Astrocyte (in vitro differentiated cells and primary cell): ENCODE results near the gene MAN1B1. TPM values are rescaled to one million over a fixed set of nuclear protein-coding genes. Genes with fewer than 3 reads are reported as not detected.

ENCODE experiments used
- DNase-seq: peaks from one replicate; pipeline ENCODE4 v3.0.0-alpha.2; 2010; ENCODE audit warnings: low read depth
- FAIRE-seq: peaks from 2 replicates; lab custom pipeline; 2011; peaks lifted over from hg19 to GRCh38; lab: Jason Lieb, UNC
- H2AFZ ChIP-seq: 2 replicates; pipeline ENCODE4 v1.6.0; 2012; ENCODE audit warnings: low read depth, low read length, inconsistent platforms
- H3K27ac ChIP-seq: 2 replicates; pipeline ENCODE4 v1.5.1; 2011; ENCODE audit warnings: low read depth, low read length, inconsistent platforms
- H3K27me3 ChIP-seq: 2 replicates; pipeline ENCODE4 v1.6.0; 2011; ENCODE audit warnings: low read length, inconsistent platforms; ENCODE audit not compliant: insufficient read depth
- H3K36me3 ChIP-seq: 2 replicates; pipeline ENCODE4 v1.5.1; 2011; ENCODE audit warnings: low read length, inconsistent platforms; ENCODE audit not compliant: insufficient read depth
- H3K4me1 ChIP-seq: 2 replicates; pipeline ENCODE4 v1.5.1; 2011; ENCODE audit warnings: low read length, inconsistent platforms; ENCODE audit not compliant: insufficient read depth
- H3K4me2 ChIP-seq: 2 replicates; pipeline ENCODE4 v1.6.0; 2012; ENCODE audit warnings: low read length, inconsistent platforms
- H3K4me3 ChIP-seq: 2 replicates; pipeline ENCODE4 v1.5.1; 2011; ENCODE audit warnings: low read depth, mild to moderate bottlenecking, low read length, inconsistent platforms; ENCODE audit not compliant: insufficient read depth
- H3K79me2 ChIP-seq: 2 replicates; pipeline ENCODE4 v1.6.0; 2012; ENCODE audit warnings: mild to moderate bottlenecking, low read length, inconsistent platforms; ENCODE audit not compliant: insufficient read depth
- H3K9ac ChIP-seq: 2 replicates; pipeline ENCODE4 v1.6.0; 2012; ENCODE audit warnings: mild to moderate bottlenecking, low read length, inconsistent platforms
- H3K9me3 ChIP-seq: 2 replicates; pipeline ENCODE4 v1.5.1; 2012; ENCODE audit warnings: low read depth, mild to moderate bottlenecking, low read length, inconsistent platforms; ENCODE audit not compliant: insufficient read depth
- H4K20me1 ChIP-seq: 2 replicates; pipeline ENCODE4 v1.6.0; 2012; ENCODE audit warnings: low read length, inconsistent platforms; ENCODE audit not compliant: insufficient read depth
- H3K27ac Mint-ChIP-seq: one replicate; pipeline ENCODE4 v1.8.0; 2021; ENCODE audit warnings: mild to moderate bottlenecking, mixed read lengths; ENCODE audit not compliant: unreplicated experiment
- H3K27me3 Mint-ChIP-seq: one replicate; pipeline ENCODE4 v1.8.0; 2021; ENCODE audit warnings: low read depth, mixed read lengths; ENCODE audit not compliant: unreplicated experiment
- H3K36me3 Mint-ChIP-seq: one replicate; pipeline ENCODE4 v1.8.0; 2021; ENCODE audit warnings: low read depth, mixed read lengths; ENCODE audit not compliant: unreplicated experiment
- H3K4me1 Mint-ChIP-seq: one replicate; pipeline ENCODE4 v1.8.0; 2021; ENCODE audit warnings: low read depth, mixed read lengths; ENCODE audit not compliant: unreplicated experiment
- H3K4me3 Mint-ChIP-seq: one replicate; pipeline ENCODE4 v1.8.0; 2021; ENCODE audit warnings: mild to moderate bottlenecking, moderate library complexity, mixed read lengths; ENCODE audit not compliant: unreplicated experiment
- H3K9me3 Mint-ChIP-seq: one replicate; pipeline ENCODE4 v1.8.0; 2021; ENCODE audit warnings: mild to moderate bottlenecking, mixed read lengths; ENCODE audit not compliant: unreplicated experiment
- EZH2 ChIP-seq: IDR thresholded peaks from 2 replicates; pipeline ENCODE4 v1.6.1; 2012; ENCODE audit warnings: mild to moderate bottlenecking, low read length, inconsistent platforms; ENCODE audit not compliant: insufficient read depth
- total RNA-seq: library from RNA; stranded (reverse); gene quantifications from 2 replicates; pipeline ENCODE4 v1.2.1, GENCODE V29; 2021
- TF ChIP-seq, protein P1 (sequence below): IDR thresholded peaks from 2 replicates; pipeline ENCODE4 v1.5.1; 2011; ENCODE audit warnings: low read depth, mild to moderate bottlenecking, inconsistent platforms, low read length, moderate library complexity; ENCODE audit not compliant: insufficient read depth

The MAN1B1 gene
- total RNA-seq, 1 donor from 2014 or later = 69.2 TPM

DNA sequence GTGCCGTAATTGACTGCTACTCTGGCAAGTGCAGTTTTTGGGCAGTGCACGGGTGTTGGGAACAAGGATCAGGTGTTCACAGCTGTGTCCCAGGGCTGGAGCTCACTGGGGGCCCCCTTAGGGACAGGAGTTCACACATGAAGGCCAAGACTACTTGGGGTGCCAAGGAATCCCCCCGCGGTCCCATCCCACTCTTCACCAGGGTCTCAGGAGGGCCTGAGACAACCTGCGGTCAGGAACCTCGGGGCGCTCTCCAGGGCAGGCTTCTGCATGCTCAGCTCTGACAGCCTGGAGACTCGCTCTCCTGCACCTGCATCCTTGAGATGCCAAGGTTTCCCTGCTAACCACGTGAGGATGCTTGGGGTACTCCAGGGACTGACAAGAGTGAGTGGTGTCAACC, 2.3 kb upstream of the MAN1B1 start:
- Histone ChIP-seq H3K9me3 (no peaks in the 10 kb centered on the region), H3K4me2 (no peak overlapping the region), H2AFZ (no peak overlapping the region), H3K27ac (peak overlapping the region; percentile 84), H3K4me3 (no peak overlapping the region), H3K27me3 (no peaks in the 10 kb centered on the region), H3K9ac (no peak overlapping the region), H4K20me1 (peaks cover 19% of the 10 kb centered on the region), H3K4me1 (peaks cover 39% of the 10 kb centered on the region), H3K79me2 (peaks cover 20% of the 10 kb centered on the region), H3K36me3 (peaks cover 6% of the 10 kb centered on the region)
- Mint-ChIP-seq H3K27ac (no peak overlapping the region), H3K4me1 (peaks cover 33% of the 10 kb centered on the region), H3K36me3 (peaks cover 11% of the 10 kb centered on the region), H3K9me3 (no peaks in the 10 kb centered on the region), H3K27me3 (peaks cover 5% of the 10 kb centered on the region), H3K4me3 (no peak overlapping the region)
- FAIRE-seq (no peak), DNase-seq (no peak)
- TF ChIP-seq EZH2 = no peak
- TF ChIP-seq, protein P1, sequence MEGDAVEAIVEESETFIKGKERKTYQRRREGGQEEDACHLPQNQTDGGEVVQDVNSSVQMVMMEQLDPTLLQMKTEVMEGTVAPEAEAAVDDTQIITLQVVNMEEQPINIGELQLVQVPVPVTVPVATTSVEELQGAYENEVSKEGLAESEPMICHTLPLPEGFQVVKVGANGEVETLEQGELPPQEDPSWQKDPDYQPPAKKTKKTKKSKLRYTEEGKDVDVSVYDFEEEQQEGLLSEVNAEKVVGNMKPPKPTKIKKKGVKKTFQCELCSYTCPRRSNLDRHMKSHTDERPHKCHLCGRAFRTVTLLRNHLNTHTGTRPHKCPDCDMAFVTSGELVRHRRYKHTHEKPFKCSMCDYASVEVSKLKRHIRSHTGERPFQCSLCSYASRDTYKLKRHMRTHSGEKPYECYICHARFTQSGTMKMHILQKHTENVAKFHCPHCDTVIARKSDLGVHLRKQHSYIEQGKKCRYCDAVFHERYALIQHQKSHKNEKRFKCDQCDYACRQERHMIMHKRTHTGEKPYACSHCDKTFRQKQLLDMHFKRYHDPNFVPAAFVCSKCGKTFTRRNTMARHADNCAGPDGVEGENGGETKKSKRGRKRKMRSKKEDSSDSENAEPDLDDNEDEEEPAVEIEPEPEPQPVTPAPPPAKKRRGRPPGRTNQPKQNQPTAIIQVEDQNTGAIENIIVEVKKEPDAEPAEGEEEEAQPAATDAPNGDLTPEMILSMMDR = no peak

DNA sequence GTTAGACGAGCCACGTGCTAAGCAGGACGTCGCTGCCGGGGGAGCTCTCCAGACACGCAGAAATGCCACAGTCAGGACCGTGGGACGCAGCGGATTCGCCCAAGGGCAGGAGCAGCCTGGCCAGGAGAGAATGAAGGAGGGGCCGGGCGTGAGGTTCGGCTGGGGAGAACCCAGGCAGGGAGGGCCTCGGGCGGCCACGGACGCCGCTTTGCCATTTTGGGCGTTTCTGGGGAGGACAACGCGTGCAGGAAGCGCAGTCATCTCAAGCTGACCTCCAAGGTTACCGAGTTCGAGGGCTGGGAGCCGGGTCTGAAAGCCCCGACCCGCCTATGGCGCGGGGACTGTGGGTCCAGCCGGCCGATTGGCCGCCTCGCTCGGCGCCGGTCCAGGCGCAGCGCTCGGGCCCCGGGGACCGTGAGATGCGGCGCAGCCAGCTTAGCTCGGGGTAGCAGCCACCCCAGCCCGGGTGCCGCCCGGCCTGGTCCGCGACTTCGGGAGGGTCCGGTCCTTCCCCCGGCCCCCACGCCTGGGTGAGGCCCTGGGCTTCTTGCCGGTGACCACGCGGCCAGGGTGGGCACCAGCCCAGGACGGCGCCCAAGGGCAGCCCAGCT, 760 bp upstream of the MAN1B1 start:
- no peak for TF ChIP-seq EZH2
- TF ChIP-seq, protein P1 = no peak
- Mint-ChIP-seq H3K4me3 (peak overlapping the region; percentile 81), H3K36me3 (peaks cover 14% of the 10 kb centered on the region), H3K4me1 (peaks cover 34% of the 10 kb centered on the region), H3K27me3 (no peaks in the 10 kb centered on the region), H3K9me3 (no peaks in the 10 kb centered on the region), H3K27ac (peak overlapping the region; percentile 87)
- Histone ChIP-seq H3K4me2 (peak overlapping the region; percentile 98), H4K20me1 (peaks cover 22% of the 10 kb centered on the region), H3K4me1 (peaks cover 39% of the 10 kb centered on the region), H3K27ac (peak overlapping the region; percentile 84), H3K9me3 (no peaks in the 10 kb centered on the region), H3K4me3 (peak overlapping the region; percentile 78), H3K79me2 (peaks cover 25% of the 10 kb centered on the region), H2AFZ (peak overlapping the region; percentile 71), H3K36me3 (peaks cover 6% of the 10 kb centered on the region), H3K27me3 (no peaks in the 10 kb centered on the region), H3K9ac (peak overlapping the region; percentile 88)
- FAIRE-seq (no peak), DNase-seq (no peak)

DNA sequence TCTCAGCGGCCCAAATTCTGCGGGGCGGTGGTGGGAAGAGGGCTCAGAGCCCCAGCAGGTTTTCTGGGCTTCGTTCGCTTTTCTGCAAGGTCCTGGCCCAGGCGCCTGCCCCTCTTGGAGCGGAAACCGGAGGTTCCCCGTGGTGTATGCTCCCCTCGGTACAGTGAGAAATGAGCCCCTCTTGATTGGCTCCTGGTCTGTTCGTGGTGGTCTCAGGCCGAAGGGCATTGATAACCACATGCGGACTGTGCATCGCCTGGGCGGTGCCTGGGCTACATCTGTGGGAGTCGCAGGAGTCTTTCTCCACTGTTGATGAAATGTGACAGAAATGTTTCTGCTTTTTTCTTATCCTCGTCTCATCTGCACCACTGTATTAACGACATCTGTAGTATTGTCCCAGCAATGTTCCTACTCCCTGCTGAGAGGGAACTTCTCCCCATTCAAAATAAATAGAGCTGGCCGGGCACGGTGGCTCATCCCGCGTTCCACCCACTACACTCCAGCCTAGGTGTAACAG, 682 bp downstream of the MAN1B1 start:
- H3K79me2 ChIP-seq = peaks cover 25% of the 10 kb centered on the region
- no peaks in the 10 kb centered on the region for H3K9me3 ChIP-seq
- H3K27me3 Mint-ChIP-seq = no peaks in the 10 kb centered on the region
- peak overlapping the region; percentile 90 for H3K4me3 Mint-ChIP-seq
- TF ChIP-seq, protein P1 = no peak
- no peak for TF ChIP-seq EZH2
- peak overlapping the region; percentile 88 for H3K9ac ChIP-seq
- peak overlapping the region; percentile 75 for H3K27ac Mint-ChIP-seq
- H3K4me3 ChIP-seq = peak overlapping the region; percentile 78
- H3K27me3 ChIP-seq = no peaks in the 10 kb centered on the region
- no peak for FAIRE-seq
- peaks cover 3% of the 10 kb centered on the region for H3K36me3 ChIP-seq
- peaks cover 25% of the 10 kb centered on the region for H4K20me1 ChIP-seq
- peak overlapping the region; percentile 60 for H3K27ac ChIP-seq
- H3K36me3 Mint-ChIP-seq = peaks cover 11% of the 10 kb centered on the region
- H3K4me1 ChIP-seq = peaks cover 35% of the 10 kb centered on the region
- peaks cover 34% of the 10 kb centered on the region for H3K4me1 Mint-ChIP-seq
- DNase-seq = no peak
- H2AFZ ChIP-seq = peak overlapping the region; percentile 86
- H3K4me2 ChIP-seq = peak overlapping the region; percentile 98
- H3K9me3 Mint-ChIP-seq = no peaks in the 10 kb centered on the region
